Ishikawa (cell line): ENCODE results near the gene MGAT1.

Experiments used
- CEBPB ChIP-seq: IDR thresholded peaks from 2 replicates; pipeline ENCODE4 v1.6.1; 2012
- CREB1 ChIP-seq: IDR thresholded peaks from 2 replicates; pipeline ENCODE4 v1.6.1; 2012; ENCODE audit warnings: low read depth
- EGR1 ChIP-seq: IDR thresholded peaks from 2 replicates; pipeline ENCODE4 v1.6.1; 2012
- EP300 ChIP-seq: IDR thresholded peaks from 2 replicates; pipeline ENCODE4 v1.6.1; 2012; ENCODE audit warnings: borderline replicate concordance
- FOXM1 ChIP-seq: IDR thresholded peaks from 2 replicates; pipeline ENCODE4 v1.6.1; 2012; ENCODE audit warnings: low read depth, borderline replicate concordance
- NFIC ChIP-seq: IDR thresholded peaks from 2 replicates; pipeline ENCODE4 v1.6.1; 2012
- RAD21 ChIP-seq: IDR thresholded peaks from 2 replicates; pipeline ENCODE4 v1.6.1; 2012; ENCODE audit warnings: low read depth
- TAF1 ChIP-seq: IDR thresholded peaks from 2 replicates; pipeline ENCODE4 v1.6.1; 2012; ENCODE audit warnings: low read depth, mild to moderate bottlenecking
- TCF12 ChIP-seq: IDR thresholded peaks from 2 replicates; pipeline ENCODE4 v1.6.1; 2012; ENCODE audit warnings: low read depth
- TEAD4 ChIP-seq: IDR thresholded peaks from 2 replicates; pipeline ENCODE4 v1.6.1; 2012
- YY1 ChIP-seq: IDR thresholded peaks from 2 replicates; pipeline ENCODE4 v1.6.1; 2012; ENCODE audit warnings: low read depth
- ZBTB7A ChIP-seq: IDR thresholded peaks from 2 replicates; pipeline ENCODE4 v1.6.1; 2012; ENCODE audit warnings: low read depth
- TF ChIP-seq, protein P1 (sequence below): IDR thresholded peaks from 2 replicates; pipeline ENCODE4 v1.6.1; 2012
- TF ChIP-seq, protein P2 (sequence below): IDR thresholded peaks from 2 replicates; pipeline ENCODE4 v1.6.1; 2012; ENCODE audit warnings: low read depth, mild to moderate bottlenecking
- TF ChIP-seq, protein P3 (sequence below): IDR thresholded peaks from 2 replicates; pipeline ENCODE4 v1.6.1; 2012

Gene MGAT1

DNA sequence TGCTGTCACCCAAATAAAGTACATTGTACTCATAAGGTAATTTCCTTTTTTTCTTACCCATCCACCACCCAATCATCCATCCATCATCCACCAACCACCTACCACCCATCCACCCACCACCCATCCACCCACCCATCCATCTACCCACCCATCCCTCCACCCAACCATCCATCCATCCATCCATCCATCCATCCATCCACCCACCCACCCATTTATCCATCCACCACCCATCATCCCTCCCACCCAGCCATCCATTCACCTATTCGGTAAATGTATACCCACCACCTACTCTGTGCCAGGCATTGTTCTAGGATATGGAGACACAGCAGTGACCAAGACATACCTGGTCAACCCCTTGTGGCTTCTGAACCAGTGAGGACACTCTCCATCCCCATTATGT lies 25.1 kb downstream of the MGAT1 start:
- no peak for TF ChIP-seq CEBPB
- TF ChIP-seq EGR1 = no peak
- TF ChIP-seq YY1 = no peak
- TF ChIP-seq, protein P1, sequence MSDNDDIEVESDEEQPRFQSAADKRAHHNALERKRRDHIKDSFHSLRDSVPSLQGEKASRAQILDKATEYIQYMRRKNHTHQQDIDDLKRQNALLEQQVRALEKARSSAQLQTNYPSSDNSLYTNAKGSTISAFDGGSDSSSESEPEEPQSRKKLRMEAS = no peak
- TF ChIP-seq TAF1 = no peak
- TF ChIP-seq, protein P2, sequence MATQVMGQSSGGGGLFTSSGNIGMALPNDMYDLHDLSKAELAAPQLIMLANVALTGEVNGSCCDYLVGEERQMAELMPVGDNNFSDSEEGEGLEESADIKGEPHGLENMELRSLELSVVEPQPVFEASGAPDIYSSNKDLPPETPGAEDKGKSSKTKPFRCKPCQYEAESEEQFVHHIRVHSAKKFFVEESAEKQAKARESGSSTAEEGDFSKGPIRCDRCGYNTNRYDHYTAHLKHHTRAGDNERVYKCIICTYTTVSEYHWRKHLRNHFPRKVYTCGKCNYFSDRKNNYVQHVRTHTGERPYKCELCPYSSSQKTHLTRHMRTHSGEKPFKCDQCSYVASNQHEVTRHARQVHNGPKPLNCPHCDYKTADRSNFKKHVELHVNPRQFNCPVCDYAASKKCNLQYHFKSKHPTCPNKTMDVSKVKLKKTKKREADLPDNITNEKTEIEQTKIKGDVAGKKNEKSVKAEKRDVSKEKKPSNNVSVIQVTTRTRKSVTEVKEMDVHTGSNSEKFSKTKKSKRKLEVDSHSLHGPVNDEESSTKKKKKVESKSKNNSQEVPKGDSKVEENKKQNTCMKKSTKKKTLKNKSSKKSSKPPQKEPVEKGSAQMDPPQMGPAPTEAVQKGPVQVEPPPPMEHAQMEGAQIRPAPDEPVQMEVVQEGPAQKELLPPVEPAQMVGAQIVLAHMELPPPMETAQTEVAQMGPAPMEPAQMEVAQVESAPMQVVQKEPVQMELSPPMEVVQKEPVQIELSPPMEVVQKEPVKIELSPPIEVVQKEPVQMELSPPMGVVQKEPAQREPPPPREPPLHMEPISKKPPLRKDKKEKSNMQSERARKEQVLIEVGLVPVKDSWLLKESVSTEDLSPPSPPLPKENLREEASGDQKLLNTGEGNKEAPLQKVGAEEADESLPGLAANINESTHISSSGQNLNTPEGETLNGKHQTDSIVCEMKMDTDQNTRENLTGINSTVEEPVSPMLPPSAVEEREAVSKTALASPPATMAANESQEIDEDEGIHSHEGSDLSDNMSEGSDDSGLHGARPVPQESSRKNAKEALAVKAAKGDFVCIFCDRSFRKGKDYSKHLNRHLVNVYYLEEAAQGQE = no peak
- no peak for TF ChIP-seq EP300
- TF ChIP-seq CREB1 = no peak
- no peak for TF ChIP-seq RAD21
- TF ChIP-seq ZBTB7A = no peak
- TF ChIP-seq TEAD4 = no peak
- no peak for TF ChIP-seq NFIC
- TF ChIP-seq, protein P3, sequence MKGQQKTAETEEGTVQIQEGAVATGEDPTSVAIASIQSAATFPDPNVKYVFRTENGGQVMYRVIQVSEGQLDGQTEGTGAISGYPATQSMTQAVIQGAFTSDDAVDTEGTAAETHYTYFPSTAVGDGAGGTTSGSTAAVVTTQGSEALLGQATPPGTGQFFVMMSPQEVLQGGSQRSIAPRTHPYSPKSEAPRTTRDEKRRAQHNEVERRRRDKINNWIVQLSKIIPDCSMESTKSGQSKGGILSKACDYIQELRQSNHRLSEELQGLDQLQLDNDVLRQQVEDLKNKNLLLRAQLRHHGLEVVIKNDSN = no peak
- no peak for TF ChIP-seq FOXM1

DNA sequence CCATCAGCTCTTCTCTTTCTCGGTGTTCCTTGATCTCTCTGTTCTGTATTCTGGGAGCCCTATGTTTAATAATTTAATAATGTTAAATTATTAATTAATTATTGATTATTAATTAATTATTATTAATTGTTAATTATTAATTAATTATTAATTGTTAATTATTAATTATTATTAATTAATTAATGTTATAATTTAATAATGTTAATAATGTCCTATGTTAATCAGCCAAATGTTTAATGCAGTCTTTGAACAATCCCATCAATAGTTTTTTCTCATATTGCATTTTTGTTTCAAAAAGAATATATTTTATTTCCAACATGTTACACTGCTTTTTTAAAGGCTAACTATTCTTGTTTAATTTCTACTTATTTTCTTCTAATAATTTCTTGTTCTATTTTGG lies 26.2 kb downstream of the MGAT1 start:
- no peak for TF ChIP-seq FOXM1
- no peak for TF ChIP-seq EGR1
- TF ChIP-seq EP300 = no peak
- no peak for TF ChIP-seq RAD21
- TF ChIP-seq NFIC = no peak
- no peak for TF ChIP-seq ZBTB7A
- TF ChIP-seq, protein P1 = no peak
- TF ChIP-seq TCF12 = no peak

DNA sequence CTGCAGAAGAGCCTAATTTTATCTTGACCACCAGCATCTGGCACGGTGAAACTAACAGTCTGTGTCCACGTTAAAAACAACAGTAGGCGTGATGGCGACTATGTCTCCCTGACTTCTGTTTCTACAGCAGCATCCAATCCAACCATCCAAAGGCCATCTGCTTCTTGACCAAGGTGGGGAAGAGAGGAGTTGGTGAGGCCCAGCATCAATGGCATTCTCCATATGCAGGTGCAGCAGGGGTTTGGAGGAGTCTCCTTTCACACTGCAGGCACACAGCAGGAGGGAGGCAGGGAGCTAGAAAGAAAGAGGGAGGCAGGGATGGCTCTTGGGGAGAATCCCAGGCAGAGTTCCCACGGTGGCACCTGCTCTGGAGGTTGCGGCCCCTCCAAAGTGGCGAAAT lies 27.0 kb downstream of the MGAT1 start:
- TF ChIP-seq EGR1 = no peak
- TF ChIP-seq, protein P3 = no peak
- TF ChIP-seq RAD21 = no peak
- TF ChIP-seq CEBPB = no peak
- TF ChIP-seq ZBTB7A = no peak
- no peak for TF ChIP-seq TCF12
- TF ChIP-seq CREB1 = no peak
- no peak for TF ChIP-seq TAF1
- no peak for TF ChIP-seq EP300
- no peak for TF ChIP-seq TEAD4
- no peak for TF ChIP-seq NFIC

DNA sequence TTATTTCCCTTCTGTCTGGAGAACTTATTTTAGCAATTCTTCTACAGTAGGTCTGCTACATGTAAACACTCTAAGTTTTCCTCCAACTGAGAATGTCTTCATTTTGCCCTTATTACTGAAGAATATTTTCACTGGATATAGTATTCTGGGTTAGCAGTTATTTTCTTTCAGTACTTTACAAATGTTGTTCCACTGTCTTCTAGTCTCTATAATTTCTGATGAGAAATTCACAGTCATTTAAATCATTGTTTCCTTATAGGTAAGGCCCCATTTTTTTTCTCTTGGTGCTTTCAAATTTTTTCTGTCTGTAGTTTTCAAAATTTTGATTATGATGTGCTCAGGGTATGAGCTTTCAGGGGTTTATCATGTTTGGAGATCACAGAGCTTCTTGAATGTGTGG lies 30.8 kb downstream of the MGAT1 start:
- TF ChIP-seq EP300 = no peak
- no peak for TF ChIP-seq FOXM1
- no peak for TF ChIP-seq TEAD4

DNA sequence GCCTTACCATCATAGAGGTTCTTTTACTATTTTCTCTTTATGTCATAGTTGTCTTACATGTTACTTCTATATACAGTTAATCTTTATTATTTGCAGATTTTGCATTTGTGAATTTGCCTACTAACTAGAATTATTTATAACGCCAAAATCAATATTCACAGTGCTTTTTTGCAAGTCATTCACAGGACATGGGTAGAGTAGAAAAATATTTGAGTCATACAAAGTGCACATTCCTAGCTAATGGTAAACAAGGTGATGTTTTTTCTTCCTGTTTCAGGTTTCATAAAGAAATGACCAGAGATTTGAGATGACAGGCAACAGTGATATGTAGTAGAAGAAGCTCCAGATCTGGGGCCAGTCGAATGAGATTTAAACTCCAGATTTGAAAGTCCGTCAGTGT lies 32.8 kb downstream of the MGAT1 start:
- TF ChIP-seq RAD21 (no peak), CEBPB (no peak), EP300 (no peak), EGR1 (no peak), YY1 (no peak), FOXM1 (no peak), CREB1 (no peak), ZBTB7A (no peak), NFIC (no peak)
- TF ChIP-seq, protein P3 = no peak
- TF ChIP-seq, protein P2 = no peak

DNA sequence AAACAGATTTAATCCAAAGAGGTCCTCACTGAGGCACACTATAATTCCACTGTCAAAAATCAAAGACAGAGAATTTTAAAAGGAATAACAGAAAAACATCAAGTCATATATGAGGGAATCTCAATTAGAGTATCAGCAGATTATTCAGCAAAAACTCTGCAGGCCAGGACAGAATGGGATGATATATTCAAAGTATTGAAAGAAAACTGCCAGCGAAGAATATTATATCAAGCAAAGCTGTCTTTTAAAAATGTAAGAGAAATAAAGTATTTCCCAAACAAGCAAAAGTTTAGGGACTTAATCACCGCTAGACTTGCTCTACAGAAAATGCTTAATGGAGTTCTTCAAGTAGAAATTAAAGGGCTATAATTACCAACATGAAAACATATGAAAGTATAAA lies 47.0 kb downstream of the MGAT1 start:
- TF ChIP-seq, protein P1 = no peak
- TF ChIP-seq EGR1 (no peak), FOXM1 (no peak), RAD21 (no peak), EP300 (no peak), TCF12 (no peak), NFIC (no peak), TAF1 (no peak), CREB1 (no peak), TEAD4 (no peak), ZBTB7A (no peak), YY1 (no peak)
- TF ChIP-seq, protein P3 = no peak
- TF ChIP-seq, protein P2 = no peak
